ENCODE measurements around the gene FCMR.
"Not testable (repeated sequence)": the region's sequence is repeated elsewhere in the genome, so short reads cannot be mapped to it uniquely, and the experiment has no call there.

The FCMR gene

DNA sequence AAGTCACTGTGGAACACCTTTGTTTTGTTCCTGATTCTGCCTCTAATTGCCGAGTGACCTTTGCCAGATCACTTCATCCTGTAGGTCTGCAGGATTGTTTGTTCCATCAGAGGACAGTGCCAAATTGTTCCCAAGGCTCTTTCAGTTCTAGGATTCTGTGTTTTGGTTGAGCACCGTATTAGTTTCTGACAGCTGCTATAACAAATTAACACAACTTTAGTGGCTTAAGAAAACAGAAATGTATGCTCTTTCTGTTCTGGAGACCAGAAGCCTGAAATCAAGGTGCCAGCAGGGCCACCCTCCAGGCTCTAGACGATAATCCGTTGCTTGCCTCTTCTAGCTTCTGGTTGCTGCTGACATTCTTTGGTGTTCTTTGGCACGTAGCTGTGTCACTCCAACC lies 27.9 kb upstream of the FCMR start:
- DNase-seq: no peak
- no peak for ATAC-seq

DNA sequence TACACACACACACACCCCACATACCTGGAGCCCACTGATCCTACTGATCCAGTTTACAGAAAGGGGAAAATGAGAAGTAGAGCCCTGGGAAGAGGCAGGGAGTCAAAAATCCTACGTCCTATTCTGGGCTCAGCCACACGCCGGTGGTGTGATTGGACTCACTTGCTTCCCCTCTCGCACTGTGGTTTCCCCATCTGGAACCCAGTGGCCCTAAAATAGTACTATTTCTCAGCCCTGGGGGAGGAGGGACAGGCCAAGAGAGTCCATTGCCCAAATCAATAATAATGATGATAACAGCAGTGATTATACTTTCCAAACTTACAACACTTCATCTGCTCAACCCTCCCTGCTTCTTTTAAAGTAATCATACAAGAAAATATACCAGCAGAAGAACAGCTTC lies 27.5 kb upstream of the FCMR start:
- ATAC-seq: no peak

DNA sequence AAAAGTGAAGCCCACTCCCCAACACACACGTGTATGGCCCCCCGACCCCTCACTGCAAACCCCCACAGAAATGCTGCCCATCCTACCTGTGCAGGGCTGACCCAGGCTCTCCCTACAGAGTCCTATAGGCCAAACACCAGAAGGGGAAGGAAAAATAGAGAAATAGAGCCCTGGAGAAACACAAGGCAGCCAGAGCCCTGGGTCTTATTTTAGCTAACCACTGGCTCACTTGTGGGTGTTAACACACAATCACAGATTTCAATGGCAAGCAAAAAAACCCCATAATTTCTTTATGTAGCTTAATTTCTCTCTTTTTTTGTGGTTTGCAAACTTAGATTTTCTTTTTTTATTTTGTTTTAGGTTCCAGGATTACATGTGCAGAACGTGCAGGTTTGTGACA lies 25.5 kb upstream of the FCMR start:
- ATAC-seq: no peak

More for the DNA sequence above, 27.5 kb upstream of the FCMR start:
- no peak for DNase-seq

DNA sequence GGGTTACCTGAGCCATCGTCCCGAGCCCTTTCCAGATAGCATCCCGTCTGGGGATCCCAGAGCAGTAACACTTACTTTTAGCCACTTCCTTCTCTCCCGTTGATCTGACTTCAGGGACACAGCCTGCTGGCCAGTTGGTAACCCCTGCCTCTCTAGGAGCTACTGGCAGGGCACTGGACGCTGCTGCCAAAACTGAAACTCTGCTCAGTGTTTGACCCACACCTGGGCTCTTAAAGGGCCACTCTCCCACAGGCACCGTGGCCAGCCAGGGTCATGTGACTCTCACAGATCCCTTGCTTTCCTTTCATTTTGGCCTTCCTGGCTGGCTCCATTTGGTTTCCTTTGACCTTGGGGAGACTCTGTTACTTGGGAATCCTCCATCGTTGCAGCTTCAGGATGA lies 24.5 kb upstream of the FCMR start, which contains the start of gene PIGR:
Gene PIGR, minus strand, starts transcription at position 206 of the 400 bp plus-strand sequence. CDS start 5,935 bp downstream, outside the sequence.
- DNase-seq (no peak), ATAC-seq (no peak)

More for the DNA sequence above, 25.5 kb upstream of the FCMR start:
- no peak for DNase-seq

DNA sequence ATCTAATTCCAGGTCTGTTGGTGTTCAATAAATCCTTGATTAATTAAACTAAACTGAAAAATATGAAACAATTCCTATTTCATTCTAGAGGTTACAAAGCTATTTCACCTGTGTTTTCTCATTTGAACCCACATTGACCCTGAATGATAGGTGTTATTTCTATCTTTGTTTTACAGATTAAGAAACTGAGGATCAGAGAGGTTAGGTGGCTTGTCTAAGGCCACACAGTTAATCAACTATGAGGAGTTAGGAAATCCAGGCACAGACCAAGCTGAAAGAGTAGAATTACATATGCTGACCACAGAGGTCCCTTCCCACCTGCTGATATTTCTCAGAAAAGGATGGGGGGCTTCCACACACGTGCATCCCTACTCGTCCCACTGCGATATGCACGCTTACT lies 24.0 kb upstream of the FCMR start:
- DNase-seq (no peak), ATAC-seq (no peak)

DNA sequence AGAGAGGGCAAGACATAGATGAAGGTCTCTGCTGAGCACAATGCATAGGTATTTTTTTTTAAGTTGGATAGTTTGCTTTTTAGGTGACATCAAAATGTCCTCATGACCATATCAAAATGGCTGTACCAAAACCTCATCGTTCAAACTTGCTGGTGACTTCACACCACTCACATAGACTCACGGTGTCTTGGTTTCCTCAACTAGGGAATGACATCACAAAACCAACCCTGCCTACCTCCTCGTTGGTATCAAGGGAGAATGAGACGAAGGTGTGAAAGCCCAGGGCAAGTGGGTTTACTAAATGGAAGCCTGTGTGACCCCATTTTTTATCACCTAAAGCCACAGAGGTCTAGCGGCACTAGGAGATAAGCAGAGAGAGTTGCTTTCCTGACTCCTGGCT lies 23.0 kb upstream of the FCMR start:
- ATAC-seq: no peak
- no peak for DNase-seq

DNA sequence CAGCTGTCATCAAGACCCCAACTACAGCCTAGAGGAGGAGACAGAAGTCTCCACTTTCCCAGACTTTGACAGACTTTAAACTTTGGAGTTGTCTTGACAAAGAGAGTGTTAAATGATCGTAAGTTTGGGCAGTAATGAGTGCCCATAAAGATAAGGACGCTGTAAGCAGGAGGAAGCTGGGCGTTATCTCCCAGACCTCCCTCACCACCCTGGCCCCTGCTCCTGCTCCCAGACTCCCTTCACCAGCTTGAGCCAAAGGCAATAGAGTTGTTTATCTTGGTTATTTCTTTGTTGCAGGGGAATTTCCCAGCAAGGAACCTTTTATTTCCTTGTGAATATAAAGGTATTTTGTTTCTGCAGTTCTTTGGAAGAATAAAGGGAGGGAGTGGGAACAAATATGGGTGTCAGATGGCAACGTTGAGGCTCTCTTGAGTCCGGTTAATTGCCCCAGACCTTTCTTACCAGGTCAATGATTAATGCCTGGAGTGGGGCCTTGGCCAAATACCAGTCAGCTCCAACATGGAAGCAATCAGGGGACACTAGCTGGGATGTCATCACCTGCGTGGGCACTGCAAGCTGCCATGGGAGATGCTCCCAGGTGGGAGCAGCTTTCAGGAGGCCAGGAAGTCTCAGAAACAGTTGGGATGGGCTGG lies 20.2 kb upstream of the FCMR start:
- DNase-seq (no peak), ATAC-seq (no peak)

DNA sequence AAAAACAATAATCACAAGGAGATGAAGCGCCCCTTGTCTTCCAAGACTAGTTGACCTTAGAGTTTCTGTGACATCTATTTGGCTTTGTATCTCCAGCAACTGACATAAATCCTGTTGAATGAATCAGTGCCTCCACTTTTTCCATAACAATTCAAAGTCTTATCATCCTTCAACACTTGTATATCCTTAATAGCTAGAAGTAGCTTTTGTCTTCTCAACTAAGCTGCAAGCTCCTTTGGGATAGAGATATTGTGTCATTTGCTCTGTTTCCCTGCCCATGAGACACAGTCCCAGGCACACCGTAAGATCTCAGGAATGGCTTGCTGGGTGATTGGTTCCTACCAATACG lies 18.8 kb upstream of the FCMR start:
- DNase-seq (no peak), ATAC-seq (no peak)

DNA sequence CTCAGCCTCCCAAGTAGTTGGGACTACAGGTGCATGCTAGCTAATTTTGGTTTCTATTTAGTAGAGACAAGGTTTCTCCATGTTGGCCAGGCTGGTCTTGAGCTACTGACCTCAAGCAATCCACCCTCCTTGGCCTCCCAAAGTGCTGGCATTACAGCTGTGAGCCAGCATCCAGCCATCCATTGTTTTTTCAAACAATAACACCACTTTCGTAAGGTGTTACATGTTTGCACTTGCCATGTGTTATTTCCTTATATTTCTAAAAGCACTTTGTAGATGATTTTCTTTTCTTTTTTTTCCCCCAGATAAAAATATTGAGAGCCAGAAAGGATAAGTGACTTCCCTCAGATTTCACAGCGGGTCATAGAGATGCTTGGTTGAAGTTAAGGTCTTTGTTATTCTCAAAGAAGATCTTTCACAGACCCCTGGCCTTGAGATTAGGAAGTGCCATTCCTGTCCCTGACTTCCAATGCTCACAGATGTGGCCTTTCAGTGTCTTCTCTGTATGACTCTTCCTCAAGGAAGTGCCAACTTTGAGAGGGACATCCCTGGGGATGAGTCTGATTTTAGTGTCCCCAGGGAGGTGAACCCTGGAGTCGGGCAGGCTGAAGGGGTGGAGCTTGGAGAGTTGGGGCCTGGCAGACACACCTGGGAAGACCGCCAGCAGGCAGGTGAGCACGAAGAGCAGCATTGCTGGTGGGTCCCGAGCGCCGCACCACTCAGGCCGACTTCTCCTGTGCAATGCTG lies 18.3 kb upstream of the FCMR start:
- ATAC-seq (no peak), DNase-seq (no peak)

DNA sequence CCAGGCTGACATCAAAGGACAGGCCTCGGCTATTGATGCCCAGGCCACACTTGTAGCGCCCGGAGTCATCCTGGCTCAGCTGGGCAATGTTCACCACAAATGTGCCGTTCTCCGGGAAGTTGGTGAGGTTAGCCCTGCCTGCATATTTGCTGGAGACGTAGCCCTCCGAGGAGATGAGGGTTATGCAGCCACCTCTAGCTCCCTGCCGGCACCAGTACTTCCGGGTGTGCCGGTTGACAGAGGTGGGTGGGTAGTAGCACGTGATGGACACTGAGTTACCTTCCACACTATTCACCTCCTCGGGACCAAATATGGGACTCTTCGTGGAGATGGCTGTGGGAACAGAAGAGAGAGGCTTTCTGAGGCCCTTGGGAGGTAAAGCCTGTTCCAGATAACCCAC lies 17.4 kb upstream of the FCMR start:
- DNase-seq (no peak), ATAC-seq (no peak)

DNA sequence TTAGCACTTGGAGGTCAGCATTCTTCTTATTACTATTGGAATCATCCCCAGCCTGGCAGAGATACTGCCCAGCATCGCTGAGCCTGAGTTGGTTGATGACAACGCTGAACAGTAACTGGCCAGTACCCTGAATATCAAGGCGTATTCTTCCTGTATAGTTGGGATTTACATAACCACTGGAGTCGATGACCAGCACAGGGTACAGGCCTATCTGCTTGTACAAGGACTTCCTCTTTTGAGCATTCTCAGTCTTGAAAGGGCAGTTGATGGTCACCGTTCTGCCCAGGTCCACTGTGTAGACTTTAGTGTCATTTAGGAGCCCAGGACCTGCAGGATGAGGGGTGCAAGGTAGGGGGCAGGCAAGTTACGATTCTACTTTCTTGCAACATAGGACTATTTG lies 15.7 kb upstream of the FCMR start:
- no peak for ATAC-seq
- DNase-seq: no peak

DNA sequence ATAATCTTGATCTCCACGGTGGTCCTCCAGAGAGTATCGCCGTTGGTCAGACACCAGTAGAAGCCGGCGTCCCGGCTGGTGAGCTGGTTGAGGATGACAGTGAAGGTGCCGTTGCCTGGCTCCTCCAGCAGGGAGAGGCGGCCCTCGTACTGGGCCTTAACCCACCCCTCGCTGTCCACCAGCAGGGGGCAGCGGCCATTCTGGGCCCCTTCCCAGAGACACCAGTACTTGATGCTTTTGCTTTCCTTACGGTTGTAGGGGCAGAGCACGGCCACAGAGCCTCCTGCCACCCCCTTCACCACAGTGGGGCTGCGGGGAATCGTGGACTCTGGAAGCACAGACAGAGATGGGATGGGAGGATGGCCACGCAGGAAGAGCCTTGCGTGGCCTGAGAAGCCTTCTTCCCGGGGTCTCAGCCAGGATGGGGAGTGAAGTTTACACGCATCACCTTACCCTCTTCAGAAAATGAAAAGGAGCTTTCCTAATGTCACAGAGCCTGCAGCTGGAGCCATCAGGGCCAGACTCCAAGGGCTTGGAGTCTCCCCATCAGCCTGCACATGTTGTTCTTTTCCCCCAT lies 13.8 kb upstream of the FCMR start:
- ATAC-seq: peak; percentile 66

DNA sequence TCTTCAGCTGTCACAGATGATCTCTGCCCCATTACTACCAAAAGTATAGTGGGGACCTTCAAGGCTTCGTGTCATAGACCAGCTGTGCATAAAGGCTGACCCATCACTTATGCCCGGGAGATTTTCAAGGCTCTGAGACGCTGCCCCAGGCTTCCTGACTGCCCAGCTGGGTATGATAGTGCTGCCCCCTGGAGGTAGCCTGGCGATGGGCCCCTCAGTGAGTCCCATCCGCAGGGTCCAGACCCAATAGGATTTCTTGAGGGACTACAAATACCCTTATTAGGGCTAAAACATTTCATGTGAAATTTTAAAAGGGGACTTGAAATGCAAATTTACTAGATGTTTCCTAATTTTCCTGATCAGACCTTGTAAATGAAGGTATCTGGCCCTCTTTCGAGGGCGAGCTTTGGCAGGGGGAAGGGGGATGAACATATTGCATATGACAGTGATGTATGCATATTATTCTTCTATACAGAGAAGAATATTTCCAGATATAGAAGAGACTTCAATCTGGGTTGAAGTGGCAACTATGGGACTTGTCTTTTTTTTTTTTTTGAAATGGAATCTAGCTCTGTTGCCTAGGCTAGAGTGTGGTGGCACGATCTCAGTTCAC lies 11.7 kb upstream of the FCMR start:
- DNase-seq (peak; percentile 87), ATAC-seq (peak; percentile 26)

More for the DNA sequence above, 13.8 kb upstream of the FCMR start:
- peak; percentile 70 for DNase-seq

DNA sequence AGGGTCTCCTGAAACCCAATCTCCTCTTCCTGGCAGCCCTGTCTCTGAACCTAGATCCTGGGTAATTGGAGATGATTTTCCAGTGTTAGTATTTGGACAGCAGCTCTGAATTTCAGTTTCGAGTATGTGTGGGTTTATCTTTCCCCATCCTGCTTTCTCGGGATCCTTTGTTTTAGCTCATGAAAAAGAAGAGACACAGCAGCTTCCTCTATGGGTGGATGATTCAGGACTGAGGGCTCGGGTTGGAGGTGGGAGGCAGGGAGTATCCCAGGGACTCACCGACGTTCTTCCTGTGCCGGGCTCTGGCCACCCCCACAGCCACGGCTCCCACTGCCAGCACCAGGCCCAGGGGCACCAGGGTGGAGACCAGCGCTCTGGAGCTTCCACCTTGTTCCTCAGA lies 10.4 kb upstream of the FCMR start:
- DNase-seq (no peak), ATAC-seq (no peak)

DNA sequence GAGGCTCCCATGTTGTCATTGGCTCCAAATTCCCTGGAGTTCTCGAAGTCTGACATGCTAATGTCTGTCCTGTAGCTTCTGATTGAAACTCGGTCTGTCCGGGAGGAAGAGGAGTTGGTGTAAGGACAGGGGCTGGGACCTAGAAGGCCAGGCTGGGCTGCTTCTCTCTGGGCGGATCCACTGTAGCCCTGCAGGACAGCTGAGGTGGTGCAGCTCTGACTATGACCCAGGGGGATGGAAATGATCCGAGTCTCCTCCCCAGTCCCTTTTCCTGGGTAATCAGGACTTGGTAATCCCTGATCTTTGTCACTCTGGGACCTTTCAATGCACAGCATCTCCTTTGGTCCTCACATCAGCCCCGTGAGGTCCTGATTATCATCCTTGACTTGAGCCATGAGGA lies 10.0 kb upstream of the FCMR start:
- ATAC-seq: no peak
- no peak for DNase-seq

DNA sequence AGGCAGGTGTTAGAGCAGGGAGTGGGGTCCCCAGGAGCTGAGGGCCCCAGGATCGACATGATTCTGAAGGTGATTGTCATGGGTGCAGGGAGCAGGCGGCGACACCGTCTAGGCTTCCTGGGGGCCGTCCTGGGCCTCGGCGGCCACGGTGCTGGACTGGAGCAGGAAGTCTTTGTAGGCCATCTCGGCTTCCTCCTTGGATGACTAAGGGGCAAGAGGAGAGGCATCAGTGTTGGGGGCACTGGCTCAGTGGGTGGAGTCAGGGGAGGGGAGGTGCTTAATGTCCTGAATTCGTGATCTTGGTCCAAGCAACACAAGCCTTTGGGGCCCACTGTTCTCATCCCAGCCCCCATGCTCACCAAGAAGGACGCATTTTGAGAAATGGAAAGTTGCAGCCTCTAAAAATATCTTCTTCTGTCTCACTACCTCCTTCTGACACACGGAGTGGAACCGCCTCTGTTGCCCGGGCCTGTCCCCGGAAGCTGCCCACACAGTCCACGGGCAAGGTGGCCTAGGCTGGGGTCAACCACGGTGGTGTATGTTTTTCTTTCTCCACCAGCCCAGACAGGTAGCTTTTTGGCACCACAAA lies 8.6 kb upstream of the FCMR start:
- ATAC-seq (peak; percentile 83), DNase-seq (peak; percentile 81)

DNA sequence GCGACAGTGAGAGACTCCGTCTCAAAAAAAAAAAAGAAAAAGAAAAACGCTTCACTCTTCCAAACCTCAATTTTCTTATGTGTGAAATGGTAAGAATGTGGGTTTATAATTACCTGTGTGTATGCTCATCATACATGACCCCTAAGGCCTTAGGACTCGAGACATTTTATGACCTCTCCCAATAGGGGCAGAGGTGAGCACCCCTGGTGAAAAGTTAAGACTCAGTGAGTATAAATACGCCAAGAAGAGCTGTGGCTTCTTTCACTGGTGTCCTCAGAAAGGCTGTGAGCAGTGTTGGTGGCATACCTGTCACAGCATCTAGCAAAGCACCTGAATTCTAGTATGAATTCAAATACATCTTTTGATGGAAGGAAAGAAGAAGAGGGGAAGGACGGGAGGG lies 7.8 kb upstream of the FCMR start:
- DNase-seq: no peak
- no peak for ATAC-seq

DNA sequence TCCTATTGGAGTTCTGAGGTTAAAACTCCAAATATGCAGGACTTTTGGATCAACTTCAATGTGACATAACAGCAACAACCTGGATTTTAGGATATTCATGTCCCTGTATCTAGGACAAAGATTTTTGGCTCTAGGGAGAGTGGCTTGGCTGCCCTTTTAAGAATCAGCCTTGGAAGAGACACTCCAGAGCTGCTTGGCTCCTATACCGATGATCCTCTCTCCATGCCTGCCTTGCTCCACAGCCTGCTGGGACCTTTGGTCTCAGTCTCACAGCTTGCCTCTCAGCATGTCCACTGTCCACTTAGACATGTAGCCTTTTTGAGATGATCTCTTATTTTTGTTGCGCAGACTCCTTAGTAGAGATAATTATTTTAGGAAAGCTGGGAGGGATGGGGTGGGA lies 4.5 kb upstream of the FCMR start:
- DNase-seq (no peak), ATAC-seq (no peak)

DNA sequence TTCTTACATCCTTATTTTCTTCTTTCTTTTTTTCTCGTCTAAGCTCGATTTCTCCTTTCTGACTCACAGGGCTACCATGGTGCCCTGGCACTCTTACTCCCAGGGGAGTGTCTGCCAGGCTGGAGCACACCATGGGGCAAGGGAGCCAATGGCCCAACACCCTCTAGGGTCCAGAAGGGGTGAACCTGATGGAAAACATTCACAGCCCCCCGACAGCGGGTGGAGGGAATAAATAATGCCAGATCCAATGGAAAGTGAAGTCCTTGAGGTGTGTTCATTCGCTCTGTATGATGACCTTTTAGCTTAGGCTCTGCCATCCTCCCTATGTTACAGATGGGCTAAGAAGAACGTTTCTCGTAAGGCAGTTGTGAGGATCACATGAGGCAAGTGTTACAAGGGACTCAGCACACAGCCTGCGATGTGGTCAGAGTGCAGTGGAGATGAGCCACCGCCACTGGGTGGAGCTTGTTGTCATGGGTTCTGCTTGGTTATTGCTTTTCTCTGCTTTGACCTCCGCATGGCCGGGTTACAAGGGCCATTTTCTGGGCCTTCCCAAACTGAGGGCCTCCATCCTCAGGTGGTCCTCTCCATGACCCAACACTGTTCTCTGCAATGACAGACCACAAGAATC lies 3.5 kb upstream of the FCMR start:
- DNase-seq (peak; percentile 74), ATAC-seq (peak; percentile 79)

DNA sequence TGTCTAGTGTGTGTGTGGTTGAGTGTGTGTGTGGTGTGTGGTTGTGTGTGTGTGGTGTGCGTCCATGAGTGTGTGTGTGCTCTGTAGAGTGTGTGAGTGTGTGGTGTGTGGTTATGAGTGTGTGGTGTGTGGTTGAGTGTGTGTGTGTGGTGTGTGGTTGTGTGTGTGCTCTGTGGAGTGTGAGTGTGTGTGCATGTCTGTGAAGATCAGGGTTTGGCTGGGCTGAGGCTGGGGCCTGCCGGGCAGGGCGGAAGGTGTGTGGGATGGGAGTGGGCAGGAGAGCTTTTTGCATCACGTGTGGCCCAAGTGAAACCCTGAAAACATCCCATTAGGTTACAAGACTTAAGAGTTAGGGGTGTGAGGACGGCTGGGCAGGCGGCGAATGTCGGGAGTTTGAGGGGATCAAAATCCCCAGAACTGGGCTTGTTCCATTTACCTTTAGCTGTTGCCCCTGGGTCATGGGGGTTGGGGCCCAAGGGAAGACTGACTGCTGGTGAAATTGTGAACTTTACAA lies 2.9 kb upstream of the FCMR start:
- ATAC-seq: peak; percentile 8
- peak; percentile 59 for DNase-seq

DNA sequence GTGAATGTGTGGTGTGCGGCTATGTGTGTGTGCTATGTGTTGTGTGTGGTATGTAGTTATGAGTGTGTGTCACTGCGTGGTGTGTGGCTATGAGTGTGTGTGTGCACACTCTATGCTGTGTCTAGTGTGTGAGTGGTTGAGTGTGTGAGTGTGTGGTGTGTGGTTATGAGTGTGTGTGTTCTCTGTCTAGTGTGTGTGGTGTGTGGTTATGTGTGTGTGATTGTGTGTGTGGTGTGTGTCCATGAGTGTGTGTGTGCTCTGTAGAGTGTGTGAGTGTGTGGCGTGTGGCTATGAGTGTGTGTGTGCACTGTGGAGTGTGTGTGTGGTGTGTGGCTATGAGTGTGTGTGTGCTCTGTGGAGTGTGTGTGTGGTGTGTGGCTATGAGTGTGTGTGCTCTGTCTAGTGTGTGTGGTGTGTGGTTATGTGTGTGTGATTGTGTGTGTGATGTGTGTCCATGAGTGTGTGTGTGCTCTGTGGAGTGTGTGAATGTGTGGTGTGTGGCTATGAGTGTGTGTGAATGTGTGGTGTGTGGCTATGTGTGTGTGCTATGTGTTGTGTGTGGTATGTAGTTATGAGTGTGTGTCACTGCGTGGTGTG lies 2.3 kb upstream of the FCMR start:
- ATAC-seq, DNase-seq: not testable (repeated sequence)

All from stimulated activated naive CD8-positive, alpha-beta T cell treated with anti-CD3 and anti-CD28 coated beads, Interleukin-15, Interleukin-2, amounts not matched to agents 100 U/mL and 50 U/mL, for 24 hours (primary cell).